CD4-positive, alpha-beta T cell treated with Interleukin-17A for 1 hour (primary cell): Measurements from ENCODE around the gene TTLL10.
A peak's percentile ranks its signal among the peaks of the same experiment; 100 is the strongest.
"Not testable (repeated sequence)": the region's sequence is repeated elsewhere in the genome, so short reads cannot be mapped to it uniquely, and the experiment has no call there.

ENCODE experiments used
- DNase-seq: peaks from one replicate; pipeline ENCODE4 v3.0.0-alpha.2; 2020

TTLL10 gene

GRCh38 chr1:1141911-1142250, 31.8 kb upstream of the TTLL10 start:
- DNase-seq = no peak

DNA sequence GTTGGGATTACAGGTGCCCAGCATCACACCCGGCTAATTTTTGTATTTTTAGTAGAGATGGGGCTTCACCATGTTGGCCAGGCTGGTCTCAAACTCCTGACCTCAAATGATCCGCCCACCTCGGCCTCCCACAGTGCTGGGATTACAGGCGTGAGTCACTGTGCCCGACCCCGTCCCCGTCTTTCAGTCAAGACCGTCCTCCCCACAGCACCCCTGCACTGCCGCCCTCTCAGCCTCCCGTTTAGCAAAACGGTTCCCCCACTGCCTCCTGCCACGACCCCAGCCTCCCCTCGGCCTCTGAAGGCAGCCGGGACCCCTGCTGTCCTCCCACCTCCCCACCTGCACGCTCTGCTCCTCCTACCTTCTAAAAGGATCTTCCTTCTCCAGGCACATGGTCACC, 31.3 kb upstream of the TTLL10 start:
- not testable (repeated sequence) for DNase-seq

DNA sequence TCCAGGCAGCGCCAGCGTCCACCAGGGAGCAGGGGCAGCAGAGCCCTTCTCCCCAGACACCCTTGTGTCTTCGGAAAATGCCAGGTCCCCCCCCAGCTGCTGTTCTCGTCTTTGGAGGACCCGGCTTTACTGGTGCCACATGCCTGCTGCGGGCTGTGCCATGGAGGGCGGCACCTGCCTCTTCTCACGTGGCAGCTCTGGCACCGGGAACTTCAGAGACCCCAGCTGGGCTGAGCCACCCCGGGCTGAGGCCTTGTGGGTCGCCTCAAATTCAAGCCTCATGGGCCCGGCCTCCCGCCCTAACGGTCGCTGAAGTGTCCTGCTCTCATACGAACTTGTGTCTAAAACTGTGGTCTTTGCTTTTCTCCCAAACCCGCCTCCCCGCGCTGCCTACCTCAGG, 30.8 kb upstream of the TTLL10 start:
- DNase-seq = no peak

GRCh38 chr1:1143636-1144035, 30.0 kb upstream of the TTLL10 start:
- no peak for DNase-seq

DNA sequence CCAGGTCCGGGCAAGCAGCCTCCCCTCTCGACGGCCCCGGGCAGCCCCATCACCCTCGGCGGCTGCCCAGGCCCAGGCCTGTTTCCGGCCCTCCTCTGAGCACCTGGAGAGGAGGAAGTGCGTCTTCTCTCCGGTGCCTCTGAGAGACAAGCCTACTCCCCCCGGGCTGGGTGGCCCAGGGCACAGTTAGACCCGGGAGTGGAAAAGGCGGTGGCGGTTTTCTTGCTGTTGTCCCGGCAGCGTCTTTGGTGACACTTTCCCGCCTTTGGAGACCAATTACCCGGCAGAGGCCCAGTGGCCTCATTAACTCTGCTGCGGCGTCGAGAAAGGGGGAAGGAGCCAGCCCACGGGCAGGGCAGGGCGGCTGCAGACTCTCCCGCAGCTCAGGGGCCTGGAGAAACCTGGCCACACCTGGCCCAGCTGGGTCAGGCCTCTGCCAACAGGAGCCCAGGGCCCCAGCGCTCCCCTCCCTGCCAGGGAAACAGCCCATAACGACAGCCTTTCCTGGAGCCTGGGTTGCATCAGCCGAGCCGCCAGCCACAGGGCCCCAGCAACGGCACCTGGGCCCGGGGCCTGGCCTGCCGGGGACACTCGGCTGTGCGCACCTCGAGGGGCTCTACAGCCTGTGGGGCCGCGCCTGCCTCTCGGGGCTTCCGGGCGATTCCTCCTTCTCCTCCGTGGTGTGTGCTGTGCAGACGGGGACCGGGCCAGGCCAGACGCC, 29.4 kb upstream of the TTLL10 start:
- DNase-seq = peak; percentile 68

DNA sequence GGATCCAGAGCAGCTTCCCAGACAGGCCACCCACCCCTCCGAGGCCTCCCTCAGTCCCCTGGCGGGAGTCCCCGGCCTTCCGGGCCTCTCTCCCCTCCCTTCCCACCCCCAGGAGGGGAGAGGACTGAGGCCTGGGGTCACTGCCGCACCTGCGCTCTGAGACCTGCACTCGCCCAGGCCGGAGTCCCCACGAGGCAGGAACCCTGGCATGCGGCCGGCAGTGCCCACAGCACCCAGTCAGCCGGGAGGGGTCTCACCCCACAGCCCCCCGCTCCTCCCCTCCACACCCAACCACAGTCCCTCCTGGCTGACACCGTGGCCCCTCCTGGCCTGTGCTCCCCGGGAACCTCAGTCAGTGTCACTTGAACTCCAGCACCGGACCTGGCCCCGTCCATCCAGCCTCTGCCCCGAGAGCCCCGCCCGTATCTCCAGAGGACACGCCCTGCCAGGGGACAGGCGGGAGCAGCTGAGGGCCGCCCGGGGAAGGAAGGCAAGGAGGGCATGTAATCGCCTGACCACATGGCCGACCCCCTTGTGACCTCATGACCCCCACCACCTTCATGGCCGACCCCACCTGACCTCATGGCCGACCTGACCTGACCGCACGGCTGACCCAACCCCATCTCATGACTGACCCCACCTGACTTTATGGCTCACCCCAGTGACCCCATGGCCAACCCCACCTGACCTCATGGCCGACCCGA, 28.7 kb upstream of the TTLL10 start:
- no peak for DNase-seq

- no peak for DNase-seq
These were observed 28.1 kb upstream of the TTLL10 start for GRCh38 chr1:1145547-1145914.

GRCh38 chr1:1146026-1146425, 27.7 kb upstream of the TTLL10 start:
- DNase-seq = no peak

DNA sequence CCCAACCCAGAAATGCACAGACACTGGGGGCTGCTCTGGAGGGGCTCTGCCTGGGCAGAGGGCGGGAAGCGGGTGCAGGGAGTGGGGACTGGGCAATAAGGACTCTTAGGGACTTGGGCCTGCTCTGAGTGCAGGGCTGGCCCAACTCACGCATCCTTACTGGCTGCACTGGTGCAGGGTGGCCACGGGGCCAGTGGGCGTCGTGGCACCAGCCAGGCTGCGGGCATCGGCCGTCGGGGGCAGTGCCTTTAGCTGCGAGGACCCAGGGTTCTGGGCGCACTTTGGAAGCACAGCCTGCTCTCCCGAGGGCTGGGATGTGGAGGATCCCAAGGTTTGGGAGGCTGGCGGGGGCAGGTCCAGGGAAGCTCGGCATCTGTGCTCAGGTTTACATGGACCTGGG, 27.1 kb upstream of the TTLL10 start:
- DNase-seq = no peak

GRCh38 chr1:1148061-1148460, 25.6 kb upstream of the TTLL10 start:
- no peak for DNase-seq

DNA sequence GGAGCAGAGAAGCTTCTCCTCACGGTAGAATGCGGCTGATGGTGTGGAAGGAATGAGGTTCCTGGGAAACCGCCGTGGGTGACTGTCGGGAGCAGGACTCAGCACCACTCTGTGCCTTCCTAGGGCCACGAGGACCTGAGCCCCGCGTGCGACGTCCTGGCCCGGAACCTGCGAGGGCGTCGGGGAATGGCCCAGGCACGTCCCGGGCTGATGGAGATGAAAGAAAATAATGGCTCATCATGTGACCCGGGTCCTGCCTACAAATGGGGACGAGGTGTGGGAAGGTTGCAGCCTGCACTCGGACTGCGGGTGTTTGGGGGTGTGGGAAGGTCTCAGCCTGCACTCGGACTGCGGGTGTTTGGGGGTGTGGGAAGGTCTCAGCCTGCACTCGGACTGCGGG, 25.1 kb upstream of the TTLL10 start:
- DNase-seq = no peak

DNA sequence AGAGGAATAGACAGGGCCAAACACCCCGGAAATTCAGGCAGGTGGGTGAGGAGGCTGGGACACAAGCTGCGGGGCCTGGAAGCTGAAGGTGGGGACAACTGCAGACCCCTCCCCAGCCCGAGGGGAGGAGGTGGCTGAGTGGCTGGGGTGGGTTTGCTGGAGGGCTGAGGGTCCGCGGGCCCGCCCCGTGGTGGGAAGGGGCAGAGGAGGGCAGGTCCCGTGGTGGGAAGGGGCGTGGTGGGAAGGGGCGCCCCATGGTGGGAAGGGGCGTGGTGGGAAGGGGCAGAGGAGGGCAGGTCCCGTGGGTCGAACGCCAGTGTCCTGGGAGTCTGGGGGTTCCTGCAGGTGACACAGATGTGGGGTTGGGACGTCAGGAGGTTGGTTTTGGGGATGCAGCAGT, 24.3 kb upstream of the TTLL10 start:
- no peak for DNase-seq

DNA sequence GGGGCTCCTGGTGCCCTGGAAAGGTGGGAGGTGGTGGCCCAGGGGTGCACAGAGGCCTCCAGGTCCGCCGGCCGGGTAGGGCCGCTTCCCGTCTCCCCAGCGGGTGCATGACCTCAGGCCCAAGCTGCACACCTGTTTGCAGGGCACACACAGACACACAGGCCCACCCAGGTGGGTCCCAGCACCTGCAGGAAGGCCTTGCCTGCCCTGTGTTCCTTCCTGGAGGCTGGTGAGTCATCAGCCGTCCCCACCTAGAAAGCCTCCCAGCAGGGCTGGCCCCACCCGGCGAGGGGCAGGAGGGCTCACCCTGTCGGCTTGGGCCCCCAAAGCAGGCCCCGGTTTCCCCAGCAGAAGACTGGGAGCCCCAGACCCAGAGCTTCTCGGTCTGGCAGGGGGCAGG, 23.6 kb upstream of the TTLL10 start:
- no peak for DNase-seq

GRCh38 chr1:1151306-1151705, 22.4 kb upstream of the TTLL10 start:
- DNase-seq = no peak

DNA sequence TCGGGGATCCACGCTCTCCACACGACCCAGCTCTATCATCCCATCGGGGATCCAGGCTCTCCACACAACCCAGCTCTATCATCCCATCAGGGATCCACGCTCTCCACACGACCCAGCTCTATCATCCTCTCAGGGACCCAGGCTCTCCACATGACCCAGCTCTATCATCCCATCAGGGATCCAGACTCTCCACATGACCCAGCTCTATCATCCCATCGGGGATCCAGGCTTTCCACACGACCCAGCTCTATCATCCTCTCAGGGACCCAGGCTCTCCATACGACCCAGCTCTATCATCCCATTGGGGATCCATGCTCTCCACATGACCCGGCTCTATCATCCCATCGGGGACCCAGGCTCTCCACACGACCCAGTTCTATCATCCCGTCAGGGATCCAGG, 21.2 kb upstream of the TTLL10 start:
- not testable (repeated sequence) for DNase-seq

GRCh38 chr1:1153215-1153614, 20.5 kb upstream of the TTLL10 start:
- DNase-seq = not testable (repeated sequence)

- DNase-seq = no peak
These were observed 19.8 kb upstream of the TTLL10 start for GRCh38 chr1:1153874-1154273.

DNA sequence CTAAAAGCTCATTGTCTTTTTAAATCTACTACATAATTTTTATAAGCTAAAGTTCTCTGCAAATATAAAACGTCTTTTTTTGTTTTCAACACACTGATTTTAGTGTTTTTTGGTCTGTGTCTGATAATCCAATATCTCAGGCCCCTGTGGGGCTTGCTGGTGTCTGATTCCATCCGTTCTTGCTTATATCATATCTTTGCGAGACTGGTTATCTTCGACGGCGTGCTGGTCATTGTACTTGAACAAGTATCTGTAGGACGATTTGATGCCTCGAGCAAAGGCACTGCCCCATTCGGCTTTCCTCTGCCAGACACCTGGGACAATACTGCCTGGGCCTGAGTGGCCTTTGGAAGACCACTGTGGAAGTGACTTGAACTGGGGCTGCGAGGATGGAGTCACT, 18.4 kb upstream of the TTLL10 start:
- no peak for DNase-seq

- no peak for DNase-seq
These were observed 17.3 kb upstream of the TTLL10 start for GRCh38 chr1:1156140-1157032.

DNA sequence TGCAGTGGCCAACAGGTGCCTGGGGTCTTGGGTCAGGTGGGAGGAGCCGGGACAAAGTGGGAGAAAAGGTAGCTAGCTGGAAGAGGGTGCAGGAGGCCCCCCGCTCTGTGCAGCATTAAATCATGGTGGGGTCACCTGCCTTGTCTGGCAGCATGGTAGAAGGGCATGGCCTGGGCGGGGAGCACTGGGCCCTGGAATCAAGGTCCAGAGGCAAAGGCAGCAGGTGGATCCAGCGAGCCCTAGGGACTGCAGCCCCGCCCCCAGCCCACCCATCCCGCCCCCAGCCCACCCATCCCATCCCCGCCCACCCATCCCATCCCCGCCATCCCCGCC, 16.7 kb upstream of the TTLL10 start:
- peak; percentile 21 for DNase-seq

- DNase-seq = peak; percentile 73
These were observed 16.2 kb upstream of the TTLL10 start for GRCh38 chr1:1157426-1157913.

GRCh38 chr1:1157914-1158710, 15.6 kb upstream of the TTLL10 start:
- peak; percentile 26 for DNase-seq
